DMS79 treated with DMSO at 0.1 percent for 48 hours (cell line): Measurements from ENCODE around the gene ZFYVE19.
"Not testable (repeated sequence)": the region's sequence is repeated elsewhere in the genome, so short reads cannot be mapped to it uniquely, and the experiment has no call there.

Experiments
- DNase-seq: peaks from one replicate; lab custom pipeline; 2025; lab: John Stamatoyannopoulos, UW

ZFYVE19 gene

GRCh38 chr15:40847223-40847961 is 40.5 kb downstream of the ZFYVE19 start:
- DNase-seq, result peak; percentile 49

GRCh38 chr15:40850576-40851112 is 43.8 kb downstream of the ZFYVE19 start:
- no peak for DNase-seq

GRCh38 chr15:40852529-40852928 is 45.6 kb downstream of the ZFYVE19 start:
- DNase-seq, result no peak

DNA sequence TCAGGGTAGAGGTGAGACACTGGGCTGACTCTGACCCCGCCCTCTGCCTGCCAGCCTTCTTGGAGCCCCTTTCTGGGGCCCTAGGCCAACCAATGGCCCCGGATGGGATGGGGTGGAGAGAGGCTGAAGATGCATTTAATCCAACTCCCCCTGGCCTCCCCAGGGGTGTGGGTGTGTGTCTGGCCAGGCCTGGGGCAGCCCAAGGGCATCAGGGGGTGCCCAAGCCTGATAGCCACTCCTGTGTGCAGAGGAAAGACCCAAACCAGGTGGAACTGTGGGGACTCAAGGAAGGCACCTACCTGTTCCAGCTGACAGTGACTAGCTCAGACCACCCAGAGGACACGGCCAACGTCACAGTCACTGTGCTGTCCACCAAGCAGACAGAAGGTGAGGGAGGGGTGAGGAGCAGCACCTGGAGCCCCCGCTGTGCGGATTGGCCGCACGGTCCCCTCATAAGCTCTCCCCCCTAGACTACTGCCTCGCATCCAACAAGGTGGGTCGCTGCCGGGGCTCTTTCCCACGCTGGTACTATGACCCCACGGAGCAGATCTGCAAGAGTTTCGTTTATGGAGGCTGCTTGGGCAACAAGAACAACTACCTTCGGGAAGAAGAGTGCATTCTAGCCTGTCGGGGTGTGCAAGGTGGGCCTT is 46.5 kb downstream of the ZFYVE19 start:
- no peak for DNase-seq

DNA sequence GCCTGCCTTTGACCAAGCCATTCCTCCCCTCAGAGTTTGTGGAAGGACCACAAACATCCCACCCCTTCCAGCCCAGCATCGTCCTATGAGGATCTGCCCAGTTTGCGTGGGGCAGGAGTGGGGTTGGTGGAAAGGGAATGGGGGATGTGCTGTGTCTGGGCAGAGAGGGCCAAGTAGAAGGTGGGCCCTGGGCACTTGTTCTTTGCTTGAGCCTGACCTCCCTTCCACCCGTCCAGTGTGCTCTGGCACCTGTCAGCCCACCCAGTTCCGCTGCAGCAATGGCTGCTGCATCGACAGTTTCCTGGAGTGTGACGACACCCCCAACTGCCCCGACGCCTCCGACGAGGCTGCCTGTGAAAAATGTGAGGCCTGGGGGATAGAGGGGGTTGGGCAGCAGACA is 47.3 kb downstream of the ZFYVE19 start:
- DNase-seq, result no peak

- DNase-seq, result no peak
These were observed 48.9 kb downstream of the ZFYVE19 start for GRCh38 chr15:40855706-40856234.

DNA sequence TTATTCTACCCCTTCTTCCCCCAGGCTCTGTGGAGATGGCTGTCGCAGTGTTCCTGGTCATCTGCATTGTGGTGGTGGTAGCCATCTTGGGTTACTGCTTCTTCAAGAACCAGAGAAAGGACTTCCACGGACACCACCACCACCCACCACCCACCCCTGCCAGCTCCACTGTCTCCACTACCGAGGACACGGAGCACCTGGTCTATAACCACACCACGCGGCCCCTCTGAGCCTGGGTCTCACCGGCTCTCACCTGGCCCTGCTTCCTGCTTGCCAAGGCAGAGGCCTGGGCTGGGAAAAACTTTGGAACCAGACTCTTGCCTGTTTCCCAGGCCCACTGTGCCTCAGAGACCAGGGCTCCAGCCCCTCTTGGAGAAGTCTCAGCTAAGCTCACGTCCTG is 49.9 kb downstream of the ZFYVE19 start:
- DNase-seq, result no peak

DNA sequence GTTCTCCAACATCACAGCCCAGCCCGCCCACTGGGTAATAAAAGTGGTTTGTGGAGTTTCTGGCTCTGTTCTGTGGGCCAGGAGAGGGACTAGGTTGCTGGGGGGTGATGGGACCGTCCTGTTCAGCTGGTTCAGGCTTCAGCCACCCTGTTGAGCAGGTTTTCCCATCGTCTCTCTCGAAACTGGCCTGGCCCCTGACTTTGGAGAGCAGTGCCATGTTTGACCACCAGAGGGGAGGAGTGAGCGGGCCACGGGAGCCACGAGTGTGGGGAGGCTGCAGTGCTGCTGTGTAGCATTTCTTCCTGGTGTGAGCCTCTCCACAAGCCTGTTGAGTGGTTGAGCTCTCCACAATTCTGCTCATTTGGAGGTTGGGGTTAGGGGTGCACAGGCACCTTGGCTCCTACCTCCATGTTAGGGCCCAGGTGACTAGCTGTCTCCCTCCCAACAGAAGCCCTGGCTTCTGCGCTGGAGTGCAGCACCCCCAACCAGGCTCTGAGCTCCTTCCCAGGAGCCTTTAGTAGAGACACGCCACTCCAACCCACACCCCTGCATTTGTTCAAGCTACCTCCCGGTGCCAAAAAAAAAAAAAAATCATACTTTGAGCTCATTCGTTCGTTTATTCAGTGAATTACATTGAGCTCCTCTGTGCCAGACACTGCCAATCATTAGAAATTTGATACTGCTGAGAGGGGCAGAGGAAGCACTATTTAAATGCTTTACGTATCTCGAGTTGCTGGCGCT is 50.9 kb downstream of the ZFYVE19 start:
- DNase-seq, result no peak

- DNase-seq, result no peak
These were observed 51.8 kb downstream of the ZFYVE19 start for GRCh38 chr15:40858706-40859105.

DNA sequence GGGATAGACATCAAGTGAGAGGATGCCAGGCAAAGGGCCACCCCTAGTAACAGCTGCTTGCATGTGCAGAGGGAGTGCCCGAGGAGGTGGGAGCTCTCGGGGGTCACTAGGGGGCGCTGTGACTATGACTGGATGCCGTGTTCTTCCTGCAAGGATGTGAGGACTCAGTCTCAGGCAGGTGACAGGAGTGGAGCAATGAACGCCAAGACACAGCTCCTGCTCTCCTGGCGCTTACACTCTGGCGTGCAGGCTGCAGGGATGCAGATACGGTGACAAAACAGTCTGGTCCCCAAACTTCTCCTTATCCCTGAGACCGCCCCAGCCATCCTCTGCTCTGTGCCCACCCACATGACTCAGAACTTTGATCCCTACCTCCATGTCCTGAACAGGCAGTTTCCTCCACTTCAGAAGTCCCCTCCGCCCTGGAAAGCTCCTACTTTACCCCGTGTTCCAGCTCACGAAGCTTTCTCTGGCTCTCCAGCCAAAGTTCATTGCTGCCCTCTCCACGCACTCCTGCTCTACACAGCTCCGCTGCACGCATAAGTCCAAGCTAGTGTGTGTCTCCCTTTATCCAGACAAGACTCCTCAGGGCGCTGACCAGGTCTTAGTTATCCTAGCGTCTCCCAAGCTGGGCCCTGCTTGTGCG is 52.4 kb downstream of the ZFYVE19 start:
- DNase-seq, result peak; percentile 11

DNA sequence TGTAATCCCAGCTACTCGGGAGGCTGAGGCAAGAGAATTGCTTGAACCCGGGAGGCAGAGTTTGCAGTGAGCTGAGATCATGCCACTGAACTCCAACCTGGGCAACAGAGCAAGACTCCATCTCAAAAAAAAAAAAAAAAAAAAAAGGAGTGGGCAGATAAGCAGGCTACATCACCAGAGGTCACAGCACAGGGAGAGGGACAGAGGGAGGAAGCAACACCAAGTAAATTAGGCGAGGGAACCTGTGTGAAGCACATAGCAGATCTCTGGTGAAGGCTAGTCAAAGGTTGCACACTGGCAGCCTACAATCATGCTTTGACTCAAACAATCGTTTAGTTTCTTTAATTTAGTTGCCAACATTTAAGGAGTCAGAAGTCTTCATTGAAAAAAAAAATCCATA is 54.3 kb downstream of the ZFYVE19 start:
- DNase-seq, result not testable (repeated sequence)

- no peak for DNase-seq
These were observed 56.9 kb downstream of the ZFYVE19 start for GRCh38 chr15:40863660-40864270.
